NB4 (cell line): ENCODE data around the gene GSTA5.
"Not testable (repeated sequence)": the region's sequence is repeated elsewhere in the genome, so short reads cannot be mapped to it uniquely, and the experiment has no call there.

Source experiments
- DNase-seq: peaks from one replicate; pipeline ENCODE4 v3.0.0; 2010; ENCODE audit warnings: low read depth
- H3K4me3 ChIP-seq: one replicate; pipeline ENCODE4 v1.5.1; 2011; ENCODE audit warnings: mild to moderate bottlenecking, low read depth, low read length, moderate library complexity
- CTCF ChIP-seq: IDR thresholded peaks from one replicate; pipeline ENCODE4 v1.5.1; 2012; ENCODE audit warnings: low read depth, low read length
- MAX ChIP-seq: IDR thresholded peaks from 2 replicates; pipeline ENCODE4 v1.6.1; 2011; ENCODE audit warnings: low read depth, low read length
- MYC ChIP-seq: IDR thresholded peaks from 2 replicates; pipeline ENCODE4 v1.6.1; 2011; ENCODE audit warnings: low read depth, low read length
- POLR2A ChIP-seq: IDR thresholded peaks from 2 replicates; pipeline ENCODE4 v1.6.1; 2011; ENCODE audit warnings: mild to moderate bottlenecking; ENCODE audit not compliant: insufficient read length; ENCODE audit errors: extremely low read depth

The GSTA5 gene

DNA sequence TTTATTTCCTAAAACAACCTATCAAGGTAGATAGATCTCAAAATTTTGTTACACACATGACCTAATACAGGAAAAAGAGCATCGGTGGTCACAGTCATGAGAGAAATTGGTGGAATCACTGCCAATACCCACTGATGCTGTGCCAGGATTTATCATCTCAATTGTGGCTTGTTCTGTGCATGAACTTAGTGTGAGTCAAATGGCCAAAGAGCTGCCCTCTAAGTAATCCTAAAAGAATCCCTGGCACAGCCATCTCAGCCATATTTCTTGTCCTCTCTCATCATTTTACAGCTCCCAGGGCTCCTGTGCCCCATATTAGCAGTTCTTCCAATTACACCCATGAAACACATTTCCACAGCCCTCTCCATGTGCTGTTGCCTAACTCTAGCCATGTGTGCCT lies 6.1 kb downstream of the GSTA5 start:
- H3K4me3 ChIP-seq: no peak overlapping the region
- no peak for DNase-seq
- TF ChIP-seq CTCF (no peak), MYC (no peak), POLR2A (no peak), MAX (no peak)

- not testable (repeated sequence) for DNase-seq, H3K4me3 ChIP-seq
Measured at GRCh38 chr6:52830869-52831268, 9.7 kb downstream of the GSTA5 start.

- TF ChIP-seq CTCF (no peak), MYC (no peak), POLR2A (no peak), MAX (no peak)
- DNase-seq: no peak
- H3K4me3 ChIP-seq: no peak overlapping the region
Measured at GRCh38 chr6:52829046-52829817, 11.4 kb downstream of the GSTA5 start.

DNA sequence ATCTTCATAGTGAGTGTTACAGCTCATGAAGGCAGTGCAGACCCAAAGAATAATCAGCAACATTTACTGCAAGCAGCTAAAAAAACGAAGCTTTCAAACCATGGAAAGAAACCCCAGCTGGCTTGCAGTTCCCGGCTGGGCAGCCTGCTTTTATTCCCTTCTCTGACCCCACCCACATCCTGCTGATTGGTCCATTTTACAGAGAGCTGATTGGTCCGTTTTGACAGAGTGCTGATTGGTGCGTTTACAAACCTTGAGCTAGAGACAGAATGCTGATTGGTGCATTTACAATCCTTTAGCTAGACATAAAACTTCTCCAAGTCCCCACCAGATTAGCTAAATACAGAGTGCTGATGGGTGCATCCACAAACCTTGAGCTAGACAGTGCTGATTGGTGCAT lies 12.0 kb downstream of the GSTA5 start:
- DNase-seq, H3K4me3 ChIP-seq: not testable (repeated sequence)

GRCh38 chr6:52827073-52827783 lies 13.4 kb downstream of the GSTA5 start:
- not testable (repeated sequence) for DNase-seq, H3K4me3 ChIP-seq

- no peak for TF ChIP-seq POLR2A
- TF ChIP-seq MAX: no peak
- no peak for TF ChIP-seq CTCF
- no peak for TF ChIP-seq MYC
- no peak for DNase-seq
Measured at GRCh38 chr6:52826513-52826912, 14.1 kb downstream of the GSTA5 start.

GRCh38 chr6:52825900-52826459 lies 14.6 kb downstream of the GSTA5 start:
- not testable (repeated sequence) for DNase-seq, H3K4me3 ChIP-seq

More at GRCh38 chr6:52826513-52826912, 14.1 kb downstream of the GSTA5 start:
- H3K4me3 ChIP-seq: no peak overlapping the region

- not testable (repeated sequence) for DNase-seq, H3K4me3 ChIP-seq
Measured at GRCh38 chr6:52825270-52825793, 15.3 kb downstream of the GSTA5 start.
